ENCODE results near the gene PSMG3. TPM values are rescaled to one million over a fixed set of nuclear protein-coding genes. Genes with fewer than 3 reads are reported as not detected.

The PSMG3 gene
- total RNA-seq, 1 experiment from 2014 or later: 59.4 TPM

DNA sequence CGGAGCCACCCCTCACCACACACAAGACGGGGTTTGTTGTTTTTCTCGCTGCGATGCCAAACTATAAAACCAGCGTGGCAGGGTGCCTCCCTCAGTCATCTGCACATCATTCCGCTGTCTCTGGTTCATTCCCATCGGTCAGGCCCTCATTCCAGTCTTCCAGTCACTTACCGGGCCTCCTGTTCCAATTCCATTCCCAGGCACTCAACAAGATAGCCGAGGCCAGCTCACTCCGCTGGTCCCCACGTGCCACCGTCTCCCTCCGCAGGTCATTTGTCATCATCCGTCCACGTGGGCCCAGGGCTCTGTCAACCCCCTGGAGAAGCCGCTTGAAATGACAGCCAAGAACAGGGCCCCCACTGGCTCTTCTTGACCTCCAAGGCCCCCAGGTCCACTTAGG, 7.7 kb downstream of the PSMG3 start:
- TF ChIP-seq SIN3A (IDR thresholded peaks at IDR 0.05; ENCODE audit: borderline replicate concordance, insufficient read depth, low read depth, low read length) (no peak), POLR2AphosphoS5 (IDR thresholded peaks at IDR 0.05; ENCODE audit: low read depth, low read length) (no peak), TCF7L2 (IDR thresholded peaks at IDR 0.05; ENCODE audit: low read depth, low read length) (no peak)
- TF ChIP-seq, protein P1, sequence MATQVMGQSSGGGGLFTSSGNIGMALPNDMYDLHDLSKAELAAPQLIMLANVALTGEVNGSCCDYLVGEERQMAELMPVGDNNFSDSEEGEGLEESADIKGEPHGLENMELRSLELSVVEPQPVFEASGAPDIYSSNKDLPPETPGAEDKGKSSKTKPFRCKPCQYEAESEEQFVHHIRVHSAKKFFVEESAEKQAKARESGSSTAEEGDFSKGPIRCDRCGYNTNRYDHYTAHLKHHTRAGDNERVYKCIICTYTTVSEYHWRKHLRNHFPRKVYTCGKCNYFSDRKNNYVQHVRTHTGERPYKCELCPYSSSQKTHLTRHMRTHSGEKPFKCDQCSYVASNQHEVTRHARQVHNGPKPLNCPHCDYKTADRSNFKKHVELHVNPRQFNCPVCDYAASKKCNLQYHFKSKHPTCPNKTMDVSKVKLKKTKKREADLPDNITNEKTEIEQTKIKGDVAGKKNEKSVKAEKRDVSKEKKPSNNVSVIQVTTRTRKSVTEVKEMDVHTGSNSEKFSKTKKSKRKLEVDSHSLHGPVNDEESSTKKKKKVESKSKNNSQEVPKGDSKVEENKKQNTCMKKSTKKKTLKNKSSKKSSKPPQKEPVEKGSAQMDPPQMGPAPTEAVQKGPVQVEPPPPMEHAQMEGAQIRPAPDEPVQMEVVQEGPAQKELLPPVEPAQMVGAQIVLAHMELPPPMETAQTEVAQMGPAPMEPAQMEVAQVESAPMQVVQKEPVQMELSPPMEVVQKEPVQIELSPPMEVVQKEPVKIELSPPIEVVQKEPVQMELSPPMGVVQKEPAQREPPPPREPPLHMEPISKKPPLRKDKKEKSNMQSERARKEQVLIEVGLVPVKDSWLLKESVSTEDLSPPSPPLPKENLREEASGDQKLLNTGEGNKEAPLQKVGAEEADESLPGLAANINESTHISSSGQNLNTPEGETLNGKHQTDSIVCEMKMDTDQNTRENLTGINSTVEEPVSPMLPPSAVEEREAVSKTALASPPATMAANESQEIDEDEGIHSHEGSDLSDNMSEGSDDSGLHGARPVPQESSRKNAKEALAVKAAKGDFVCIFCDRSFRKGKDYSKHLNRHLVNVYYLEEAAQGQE (IDR thresholded peaks at IDR 0.05; ENCODE audit: insufficient read depth in 1 of 2, low read depth in 2 of 2, low read length in 1 of 2): no peak
- TF ChIP-seq, protein P2, sequence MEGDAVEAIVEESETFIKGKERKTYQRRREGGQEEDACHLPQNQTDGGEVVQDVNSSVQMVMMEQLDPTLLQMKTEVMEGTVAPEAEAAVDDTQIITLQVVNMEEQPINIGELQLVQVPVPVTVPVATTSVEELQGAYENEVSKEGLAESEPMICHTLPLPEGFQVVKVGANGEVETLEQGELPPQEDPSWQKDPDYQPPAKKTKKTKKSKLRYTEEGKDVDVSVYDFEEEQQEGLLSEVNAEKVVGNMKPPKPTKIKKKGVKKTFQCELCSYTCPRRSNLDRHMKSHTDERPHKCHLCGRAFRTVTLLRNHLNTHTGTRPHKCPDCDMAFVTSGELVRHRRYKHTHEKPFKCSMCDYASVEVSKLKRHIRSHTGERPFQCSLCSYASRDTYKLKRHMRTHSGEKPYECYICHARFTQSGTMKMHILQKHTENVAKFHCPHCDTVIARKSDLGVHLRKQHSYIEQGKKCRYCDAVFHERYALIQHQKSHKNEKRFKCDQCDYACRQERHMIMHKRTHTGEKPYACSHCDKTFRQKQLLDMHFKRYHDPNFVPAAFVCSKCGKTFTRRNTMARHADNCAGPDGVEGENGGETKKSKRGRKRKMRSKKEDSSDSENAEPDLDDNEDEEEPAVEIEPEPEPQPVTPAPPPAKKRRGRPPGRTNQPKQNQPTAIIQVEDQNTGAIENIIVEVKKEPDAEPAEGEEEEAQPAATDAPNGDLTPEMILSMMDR (IDR thresholded peaks at IDR 0.05): no peak
- DNase-seq (ENCODE audit: low read depth, low spot score) (no peak), ATAC-seq (no peak)
- Histone ChIP-seq H3K27ac (ENCODE audit: low read length) (no peak overlapping the region), H3K36me3 (ENCODE audit: control insufficient read depth, insufficient read depth, low read length) (no peaks in the 10 kb centered on the region), H3K4me1 (ENCODE audit: control insufficient read depth, insufficient read depth, low read length) (peaks cover 12% of the 10 kb centered on the region), H3K4me3 (ENCODE audit: low read depth in 2 of 2, low read length in 2 of 2) (no peak overlapping the region), H3K27me3 (ENCODE audit: control insufficient read depth, insufficient read depth, low read length) (no peaks in the 10 kb centered on the region), H3K9me3 (ENCODE audit: control insufficient read depth, insufficient read depth, low read depth, low read length) (no peaks in the 10 kb centered on the region)
- POLR2A ChIA-PET: no interaction called here
- CTCF ChIA-PET: no interaction called here
- BruUV-seq (replicated peaks): no TSS peak
- in situ Hi-C loops (cut with HindIII; ENCODE audit: low pct_unique_long_range_greater_than_20kb, low sequenced_read_pairs): no loop called here
- intact Hi-C loops (cut with micrococcal nuclease; ENCODE audit: unreplicated experiment): no loop called here

DNA sequence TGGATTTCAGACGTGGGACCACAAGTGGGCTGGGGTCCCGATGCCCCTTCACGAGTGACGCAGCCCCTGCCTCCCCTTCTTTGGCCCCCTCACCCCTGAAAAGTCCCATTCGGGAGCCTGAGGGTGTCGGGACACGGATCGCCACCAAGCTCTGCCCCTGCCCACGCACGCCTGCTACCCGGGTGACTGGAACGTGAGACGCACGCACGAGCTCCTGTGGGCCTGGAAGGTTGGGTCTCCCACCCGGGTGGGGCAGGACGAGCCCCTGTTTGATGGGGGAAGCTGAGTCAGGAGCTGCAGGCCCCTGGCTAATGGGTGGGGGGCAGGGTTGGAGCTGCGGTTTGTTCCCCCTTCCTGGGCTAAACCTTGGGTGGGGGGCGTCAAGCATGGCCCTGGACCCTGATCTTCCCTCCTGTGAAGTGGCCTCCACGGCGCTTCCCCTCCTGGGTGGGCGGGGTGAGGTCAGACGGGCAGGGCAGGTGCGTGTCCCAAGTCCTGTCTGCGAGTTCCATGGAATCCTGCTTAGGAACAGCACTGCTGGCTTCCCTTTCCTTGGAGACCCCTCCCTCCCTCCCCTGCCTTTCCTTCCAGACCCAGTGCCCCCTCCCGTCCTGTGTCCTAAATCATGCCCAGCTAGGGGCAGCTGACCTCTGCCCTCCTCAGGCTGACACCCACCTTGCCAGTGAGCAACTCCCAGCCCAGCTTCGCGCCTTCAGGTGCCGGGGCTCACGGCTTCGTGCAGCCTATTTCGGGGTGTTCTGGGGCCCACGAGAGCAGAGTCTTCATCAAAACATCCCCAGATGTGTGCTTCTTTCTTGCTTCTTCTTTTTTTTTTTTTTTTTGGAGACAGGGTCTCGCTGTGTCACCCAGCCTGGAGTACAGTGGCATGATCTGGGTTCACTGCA, 8.5 kb downstream of the PSMG3 start:
- BruUV-seq (replicated peaks): no TSS peak
- H3K4me3 ChIP-seq (ENCODE audit: low read depth in 2 of 2, low read length in 2 of 2): no peak overlapping the region
- TF ChIP-seq SIN3A (IDR thresholded peaks at IDR 0.05; ENCODE audit: borderline replicate concordance, insufficient read depth, low read depth, low read length): no peak
- TF ChIP-seq, protein P1 (IDR thresholded peaks at IDR 0.05; ENCODE audit: insufficient read depth in 1 of 2, low read depth in 2 of 2, low read length in 1 of 2): no peak
- TF ChIP-seq, protein P2 (IDR thresholded peaks at IDR 0.05): no peak
- TF ChIP-seq POLR2AphosphoS5 (IDR thresholded peaks at IDR 0.05; ENCODE audit: low read depth, low read length): no peak
- no peaks in the 10 kb centered on the region for H3K9me3 ChIP-seq (ENCODE audit: control insufficient read depth, insufficient read depth, low read depth, low read length)
- no peaks in the 10 kb centered on the region for H3K27me3 ChIP-seq (ENCODE audit: control insufficient read depth, insufficient read depth, low read length)
- POLR2A ChIA-PET: no interaction called here
- DNase-seq (ENCODE audit: low read depth, low spot score): no peak
- intact Hi-C loops (cut with micrococcal nuclease; ENCODE audit: unreplicated experiment) (no loop called here), in situ Hi-C loops (cut with HindIII; ENCODE audit: low pct_unique_long_range_greater_than_20kb, low sequenced_read_pairs) (no loop called here)
- ATAC-seq: no peak
- H3K4me1 ChIP-seq (ENCODE audit: control insufficient read depth, insufficient read depth, low read length): peaks cover 13% of the 10 kb centered on the region
- H3K36me3 ChIP-seq (ENCODE audit: control insufficient read depth, insufficient read depth, low read length): no peaks in the 10 kb centered on the region
- no peak overlapping the region for H3K27ac ChIP-seq (ENCODE audit: low read length)
- CTCF ChIA-PET: no interaction called here

All from Panc1 (cell line).